Measurements from ENCODE around the gene ELMO1. TPM values are rescaled to one million over a fixed set of nuclear protein-coding genes. Genes with fewer than 3 reads are reported as not detected.
A peak's percentile ranks its signal among the peaks of the same experiment; 100 is the strongest.

ELMO1 gene, protein sequence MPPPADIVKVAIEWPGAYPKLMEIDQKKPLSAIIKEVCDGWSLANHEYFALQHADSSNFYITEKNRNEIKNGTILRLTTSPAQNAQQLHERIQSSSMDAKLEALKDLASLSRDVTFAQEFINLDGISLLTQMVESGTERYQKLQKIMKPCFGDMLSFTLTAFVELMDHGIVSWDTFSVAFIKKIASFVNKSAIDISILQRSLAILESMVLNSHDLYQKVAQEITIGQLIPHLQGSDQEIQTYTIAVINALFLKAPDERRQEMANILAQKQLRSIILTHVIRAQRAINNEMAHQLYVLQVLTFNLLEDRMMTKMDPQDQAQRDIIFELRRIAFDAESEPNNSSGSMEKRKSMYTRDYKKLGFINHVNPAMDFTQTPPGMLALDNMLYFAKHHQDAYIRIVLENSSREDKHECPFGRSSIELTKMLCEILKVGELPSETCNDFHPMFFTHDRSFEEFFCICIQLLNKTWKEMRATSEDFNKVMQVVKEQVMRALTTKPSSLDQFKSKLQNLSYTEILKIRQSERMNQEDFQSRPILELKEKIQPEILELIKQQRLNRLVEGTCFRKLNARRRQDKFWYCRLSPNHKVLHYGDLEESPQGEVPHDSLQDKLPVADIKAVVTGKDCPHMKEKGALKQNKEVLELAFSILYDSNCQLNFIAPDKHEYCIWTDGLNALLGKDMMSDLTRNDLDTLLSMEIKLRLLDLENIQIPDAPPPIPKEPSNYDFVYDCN
- total RNA-seq = 100 to 1,000 TPM; 160 to 169 TPM
- total RNA-seq = 102 reads per million in 2 donors

- H3K27me3 Mint-ChIP-seq = no peaks in the 10 kb centered on the region
- ATAC-seq (peak; percentile 82), DNase-seq (peak; percentile 55 to 68 (median 61))
- H3K4me3 Mint-ChIP-seq = peak within 1 kb of the TSS; percentile 88
- peaks cover 4% of the 10 kb centered on the region for H3K36me3 Mint-ChIP-seq (ENCODE audit: low read depth)
- peaks cover 41% of the 10 kb centered on the region for H3K4me1 Mint-ChIP-seq
- H3K27ac Mint-ChIP-seq = peak within 1 kb of the TSS; percentile 94
- no peaks in the 10 kb centered on the region for H3K9me3 ChIP-seq (ENCODE audit: control insufficient read depth, low read length, poor library complexity, severe bottlenecking)
Observed at GRCh38 chr7:37448636-37449361, at the start of gene ELMO1. ELMO1 (minus strand) TSS chr7:37448864; CDS start chr7:37342690, 106,174 bp downstream.

- H3K9me3 ChIP-seq (ENCODE audit: control insufficient read depth, low read length, poor library complexity, severe bottlenecking) = no peaks in the 10 kb centered on the region
- H3K4me3 Mint-ChIP-seq = no peak overlapping the region
- H3K27me3 Mint-ChIP-seq = no peaks in the 10 kb centered on the region
- no peak overlapping the region for H3K27ac Mint-ChIP-seq
- no peak for DNase-seq
- no peak for ATAC-seq
- H3K36me3 Mint-ChIP-seq (ENCODE audit: low read depth) = no peaks in the 10 kb centered on the region
- H3K4me1 Mint-ChIP-seq = no peaks in the 10 kb centered on the region
Observed at GRCh38 chr7:37497576-37497975, 48.9 kb upstream of the ELMO1 start.

DNA sequence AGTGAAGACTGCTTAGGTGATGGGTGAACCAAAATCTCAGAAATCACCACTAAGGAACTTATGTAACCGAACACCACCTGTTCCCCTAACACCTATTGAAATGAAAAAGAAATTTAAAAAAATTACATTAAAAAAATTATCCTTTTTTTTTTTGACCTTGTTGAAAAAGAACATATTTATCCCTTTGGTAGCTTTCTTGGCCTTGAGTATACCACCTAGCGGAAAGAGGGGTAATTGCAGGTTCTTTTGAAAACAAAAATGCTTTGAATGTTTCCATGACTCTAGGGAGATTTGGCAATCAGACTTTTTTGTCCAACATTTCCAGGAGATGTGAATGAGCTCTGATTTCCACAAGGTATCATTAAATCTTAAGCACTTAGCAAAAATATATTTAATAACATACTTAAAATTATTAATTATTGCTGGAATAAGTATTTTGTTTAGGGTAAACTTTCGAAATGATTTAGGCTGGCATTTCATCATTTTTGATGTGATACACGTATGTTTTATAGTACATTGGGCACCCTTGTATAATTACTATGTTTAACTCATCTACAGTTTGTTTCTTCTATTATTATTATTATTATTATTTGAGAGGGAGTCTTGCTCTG lies 47.0 kb upstream of the ELMO1 start:
- no peaks in the 10 kb centered on the region for H3K36me3 Mint-ChIP-seq (ENCODE audit: low read depth)
- no peaks in the 10 kb centered on the region for H3K9me3 ChIP-seq (ENCODE audit: control insufficient read depth, low read length, poor library complexity, severe bottlenecking)
- no peak overlapping the region for H3K4me3 Mint-ChIP-seq
- H3K4me1 Mint-ChIP-seq = no peaks in the 10 kb centered on the region
- H3K27me3 Mint-ChIP-seq = no peaks in the 10 kb centered on the region
- peak; percentile 49 for ATAC-seq
- no peak for DNase-seq
- no peak overlapping the region for H3K27ac Mint-ChIP-seq

DNA sequence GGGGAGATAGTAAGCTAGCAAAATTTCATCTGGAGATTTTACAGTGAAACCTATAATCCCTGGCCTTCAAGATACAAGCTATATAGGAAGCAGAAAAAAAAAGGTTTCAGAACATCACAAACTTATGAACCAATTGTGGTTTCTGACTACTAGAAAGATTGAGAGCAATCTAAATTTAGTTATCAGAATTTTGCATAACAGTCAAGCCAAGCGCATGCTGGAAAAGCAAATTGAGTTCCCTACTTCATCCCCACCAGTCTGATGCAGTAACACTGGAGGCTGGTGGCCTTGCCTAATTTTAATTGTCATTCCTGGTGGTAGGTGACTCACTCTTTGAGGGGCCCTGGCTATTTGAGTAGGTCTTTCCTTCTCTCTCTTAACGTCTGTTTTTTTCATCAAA lies 46.3 kb upstream of the ELMO1 start:
- H3K27ac Mint-ChIP-seq = no peak overlapping the region
- ATAC-seq = no peak

DNA sequence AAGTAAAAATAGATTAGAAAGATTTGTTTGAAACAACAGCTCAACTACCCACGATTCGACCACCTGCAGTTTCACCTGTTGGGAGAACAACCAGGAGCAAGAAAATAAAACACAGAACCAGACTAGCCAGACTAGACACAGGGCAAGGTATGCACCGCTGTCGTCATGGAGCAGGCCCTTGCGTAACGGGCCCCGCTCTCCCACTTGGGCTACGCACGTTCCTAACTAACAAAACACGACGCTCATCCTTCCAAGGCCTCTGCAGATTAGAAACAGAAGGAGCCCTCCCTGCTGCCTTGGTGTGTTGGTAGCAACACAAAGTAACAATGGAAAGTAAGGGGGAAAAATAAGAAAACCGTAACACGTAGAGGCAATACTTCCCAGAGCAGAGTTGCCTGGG lies 45.1 kb upstream of the ELMO1 start:
- Mint-ChIP-seq H3K4me1 (no peaks in the 10 kb centered on the region), H3K4me3 (no peak overlapping the region), H3K36me3 (ENCODE audit: low read depth) (no peaks in the 10 kb centered on the region), H3K27me3 (no peaks in the 10 kb centered on the region), H3K27ac (no peak overlapping the region)
- DNase-seq (no peak), ATAC-seq (no peak)
- no peaks in the 10 kb centered on the region for H3K9me3 ChIP-seq (ENCODE audit: control insufficient read depth, low read length, poor library complexity, severe bottlenecking)

More for the DNA sequence above, 46.3 kb upstream of the ELMO1 start:
- no peaks in the 10 kb centered on the region for H3K4me1 Mint-ChIP-seq
- no peaks in the 10 kb centered on the region for H3K27me3 Mint-ChIP-seq
- no peak for DNase-seq
- H3K36me3 Mint-ChIP-seq (ENCODE audit: low read depth) = no peaks in the 10 kb centered on the region
- H3K9me3 ChIP-seq (ENCODE audit: control insufficient read depth, low read length, poor library complexity, severe bottlenecking) = no peaks in the 10 kb centered on the region
- H3K4me3 Mint-ChIP-seq = no peak overlapping the region

DNA sequence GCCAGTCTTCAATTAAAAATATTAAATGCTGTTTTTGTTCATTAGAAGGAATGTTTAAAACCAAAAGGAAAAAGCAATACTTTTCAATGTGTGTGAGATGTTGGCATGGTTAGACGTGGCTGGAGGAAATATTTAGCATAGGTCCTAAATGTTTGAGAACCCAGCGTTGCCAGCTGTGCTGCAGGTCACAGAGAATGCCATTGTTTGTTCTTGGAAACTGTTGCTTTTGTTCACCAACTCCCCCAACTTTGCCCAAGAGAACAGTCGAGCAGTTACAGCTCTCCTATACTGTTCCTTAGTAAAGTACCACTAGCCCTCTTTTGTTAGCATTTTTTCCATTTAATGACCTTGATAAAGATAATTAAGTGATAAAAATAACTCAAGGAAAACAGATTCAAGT lies 44.5 kb upstream of the ELMO1 start:
- no peak overlapping the region for H3K4me3 Mint-ChIP-seq
- H3K4me1 Mint-ChIP-seq = no peaks in the 10 kb centered on the region
- ATAC-seq (no peak), DNase-seq (no peak)
- no peak overlapping the region for H3K27ac Mint-ChIP-seq
- peaks cover 3% of the 10 kb centered on the region for H3K9me3 ChIP-seq (ENCODE audit: control insufficient read depth, low read length, poor library complexity, severe bottlenecking)
- H3K27me3 Mint-ChIP-seq = no peaks in the 10 kb centered on the region
- H3K36me3 Mint-ChIP-seq (ENCODE audit: low read depth) = no peaks in the 10 kb centered on the region

DNA sequence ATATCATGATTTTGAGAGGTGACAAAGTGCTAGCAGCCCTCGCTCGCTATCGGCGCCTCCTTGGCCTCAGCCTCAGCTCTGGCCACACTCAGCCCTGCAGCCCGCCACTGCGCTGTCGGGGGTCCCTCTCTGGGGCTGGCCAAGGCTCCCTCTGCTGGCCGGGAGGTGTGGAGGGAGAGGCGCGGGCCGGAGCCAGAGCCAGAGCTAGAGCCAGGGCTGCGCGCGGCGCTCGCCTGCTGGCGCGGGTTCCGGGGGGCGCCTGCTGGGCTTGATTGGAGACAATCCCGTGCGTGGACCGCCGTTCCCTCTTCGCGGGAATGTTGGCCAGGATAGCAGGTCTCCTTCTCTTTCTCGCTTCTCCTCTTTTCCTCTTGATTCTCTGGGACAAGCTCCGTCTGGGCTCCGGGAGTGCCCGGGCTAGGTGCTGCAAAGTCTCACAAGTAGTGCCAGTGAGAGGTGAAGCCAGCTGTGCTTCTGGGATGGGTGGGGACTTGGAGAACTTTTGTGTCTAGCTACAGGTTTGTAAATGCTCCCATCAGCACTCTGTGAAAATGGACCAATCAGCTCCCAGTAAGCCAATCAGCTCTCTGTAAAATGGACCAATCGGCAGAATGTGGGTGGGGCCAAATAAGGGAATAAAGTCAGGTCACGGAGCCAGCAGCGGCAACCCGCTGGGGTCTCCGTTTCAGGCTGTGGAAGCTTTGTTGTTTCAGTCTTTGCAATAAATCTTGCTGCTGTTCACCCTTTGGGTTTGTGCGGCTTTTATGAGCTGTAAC lies 43.4 kb upstream of the ELMO1 start:
- DNase-seq (no peak), ATAC-seq (no peak)
- Mint-ChIP-seq H3K27me3 (no peaks in the 10 kb centered on the region), H3K4me3 (no peak overlapping the region), H3K4me1 (no peaks in the 10 kb centered on the region), H3K27ac (no peak overlapping the region), H3K36me3 (ENCODE audit: low read depth) (no peaks in the 10 kb centered on the region)
- H3K9me3 ChIP-seq (ENCODE audit: control insufficient read depth, low read length, poor library complexity, severe bottlenecking) = peaks cover 3% of the 10 kb centered on the region

DNA sequence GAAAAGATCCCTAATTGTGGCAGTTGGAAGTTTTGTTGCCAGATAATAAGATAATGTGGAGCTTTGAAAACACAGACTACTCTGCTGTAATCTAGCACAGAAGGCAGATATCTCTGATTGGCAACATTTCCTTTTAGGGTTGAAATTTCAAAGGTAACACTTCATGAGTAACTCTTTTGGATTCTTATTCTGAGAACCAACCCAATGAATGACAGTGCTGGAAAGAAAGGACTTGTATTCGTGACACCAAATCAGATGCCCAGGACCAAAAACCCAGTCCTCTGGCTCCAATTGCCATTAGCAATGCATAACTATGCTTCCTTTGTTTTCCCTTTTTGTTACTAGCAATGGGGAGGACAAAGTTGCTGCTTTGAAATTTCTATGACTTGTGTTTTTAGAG lies 41.0 kb upstream of the ELMO1 start:
- Mint-ChIP-seq H3K36me3 (ENCODE audit: low read depth) (no peaks in the 10 kb centered on the region), H3K27ac (no peak overlapping the region), H3K27me3 (peaks cover 8% of the 10 kb centered on the region), H3K4me1 (no peaks in the 10 kb centered on the region), H3K4me3 (no peak overlapping the region)
- ATAC-seq (no peak), DNase-seq (no peak)
- H3K9me3 ChIP-seq (ENCODE audit: control insufficient read depth, low read length, poor library complexity, severe bottlenecking) = peaks cover 3% of the 10 kb centered on the region

GRCh38 chr7:37488163-37488764 lies 39.6 kb upstream of the ELMO1 start:
- H3K27me3 Mint-ChIP-seq = peaks cover 13% of the 10 kb centered on the region
- H3K27ac Mint-ChIP-seq = no peak overlapping the region
- no peak overlapping the region for H3K4me3 Mint-ChIP-seq
- ATAC-seq = no peak
- DNase-seq = no peak
- no peaks in the 10 kb centered on the region for H3K4me1 Mint-ChIP-seq
- H3K36me3 Mint-ChIP-seq (ENCODE audit: low read depth) = no peaks in the 10 kb centered on the region
- peaks cover 3% of the 10 kb centered on the region for H3K9me3 ChIP-seq (ENCODE audit: control insufficient read depth, low read length, poor library complexity, severe bottlenecking)

- Mint-ChIP-seq H3K36me3 (ENCODE audit: low read depth) (peaks cover 4% of the 10 kb centered on the region), H3K4me1 (peaks cover 2% of the 10 kb centered on the region), H3K27ac (no peak overlapping the region), H3K27me3 (peaks cover 41% of the 10 kb centered on the region), H3K4me3 (no peak overlapping the region)
- H3K9me3 ChIP-seq (ENCODE audit: control insufficient read depth, low read length, poor library complexity, severe bottlenecking) = peaks cover 3% of the 10 kb centered on the region
- DNase-seq (no peak), ATAC-seq (no peak)
Observed at GRCh38 chr7:37484426-37485073, 35.9 kb upstream of the ELMO1 start.

DNA sequence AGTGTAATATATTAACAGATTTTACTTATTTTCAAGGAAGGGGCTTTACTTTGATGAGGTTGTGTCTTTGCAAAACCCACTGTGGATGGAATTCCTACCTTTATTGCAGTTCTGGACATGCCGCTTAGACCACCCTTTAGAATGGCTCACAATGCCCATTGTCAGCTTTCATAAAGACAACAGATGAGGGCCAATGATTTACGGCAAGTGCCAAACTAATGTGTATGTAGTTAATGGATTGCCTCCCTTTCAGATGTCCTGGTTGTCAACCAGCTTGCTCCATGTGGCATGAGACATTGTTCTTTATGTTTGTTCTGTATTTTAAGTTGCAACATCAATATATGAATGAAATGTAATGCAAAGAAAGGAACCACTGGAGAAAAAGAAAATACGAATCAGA lies 35.0 kb upstream of the ELMO1 start:
- peaks cover 3% of the 10 kb centered on the region for H3K9me3 ChIP-seq (ENCODE audit: control insufficient read depth, low read length, poor library complexity, severe bottlenecking)
- Mint-ChIP-seq H3K4me3 (no peak overlapping the region), H3K36me3 (ENCODE audit: low read depth) (peaks cover 4% of the 10 kb centered on the region), H3K27me3 (peaks cover 42% of the 10 kb centered on the region), H3K27ac (no peak overlapping the region), H3K4me1 (peaks cover 2% of the 10 kb centered on the region)
- ATAC-seq = no peak
- DNase-seq = no peak

DNA sequence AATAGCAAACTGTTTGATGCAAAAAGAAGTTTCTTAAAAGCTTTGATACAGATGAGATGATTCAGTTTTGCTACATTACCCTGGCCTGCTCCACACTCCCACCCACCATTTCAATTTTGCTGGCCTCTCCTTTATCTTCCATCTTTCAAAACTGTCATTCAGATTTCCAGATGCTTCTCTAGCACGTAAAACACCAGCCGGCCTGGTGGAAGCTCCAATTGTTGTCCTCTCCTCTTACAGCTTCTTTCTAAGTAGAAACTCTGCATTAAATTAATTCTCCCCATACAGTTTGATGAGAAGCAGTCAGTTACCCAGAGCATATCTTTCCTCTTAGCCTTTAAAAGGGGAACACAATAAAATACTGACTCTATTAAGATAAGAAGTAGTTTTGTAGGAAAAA lies 34.3 kb upstream of the ELMO1 start:
- peaks cover 4% of the 10 kb centered on the region for H3K36me3 Mint-ChIP-seq (ENCODE audit: low read depth)
- H3K4me3 Mint-ChIP-seq = no peak overlapping the region
- DNase-seq = no peak
- H3K4me1 Mint-ChIP-seq = peaks cover 2% of the 10 kb centered on the region
- peaks cover 47% of the 10 kb centered on the region for H3K27me3 Mint-ChIP-seq
- H3K27ac Mint-ChIP-seq = no peak overlapping the region
- ATAC-seq = no peak
- H3K9me3 ChIP-seq (ENCODE audit: control insufficient read depth, low read length, poor library complexity, severe bottlenecking) = no peaks in the 10 kb centered on the region

Data from T-helper 17 cell (primary cell).